Esophagus squamous epithelium (tissue), 4 donors: Measurements from ENCODE around the gene MICALL2.

Experiments
- CTCF ChIP-seq, 6 experiments: fragments of 450-650 bp in 4 of 6; fragments of 200-600 bp in 2 of 6; sonication (generic) in 2 of 6; IDR thresholded peaks; one replicate each; pipeline ENCODE4 v1.5.1; 2016 to 2019; ENCODE audit warnings: antibody characterized with exemption in 6 of 6, mild to moderate bottlenecking in 4 of 6, moderate library complexity in 4 of 6
- POLR2A ChIP-seq, 4 donors: fragments of 450-650 bp; IDR thresholded peaks; one replicate each; pipeline ENCODE4 v1.6.1; 2017; ENCODE audit warnings: antibody characterized with exemption in 4 of 4, mild to moderate bottlenecking in 4 of 4, moderate library complexity in 3 of 4

GRCh38 chr7:1489336-1489735 lies 30.1 kb upstream of the MICALL2 start:
- TF ChIP-seq CTCF (IDR thresholded peaks at IDR 0.05): no peak
- TF ChIP-seq POLR2A (IDR thresholded peaks at IDR 0.05): no peak
